ENCODE data around the gene ALDH1B1.

- TF ChIP-seq POLR2A (IDR thresholded peaks at IDR 0.05) (no peak), CTCF (IDR thresholded peaks at IDR 0.05) (no peak)
These were observed 29.2 kb downstream of the ALDH1B1 start for GRCh38 chr9:38421498-38422211.

Measured in tibial nerve (tissue), 3 donors.